Measurements from ENCODE around the gene NWD2. TPM values are rescaled to one million over a fixed set of nuclear protein-coding genes. Genes with fewer than 3 reads are reported as not detected.

The NWD2 gene
- total RNA-seq, 2 experiments from 2014 or later: not detected

DNA sequence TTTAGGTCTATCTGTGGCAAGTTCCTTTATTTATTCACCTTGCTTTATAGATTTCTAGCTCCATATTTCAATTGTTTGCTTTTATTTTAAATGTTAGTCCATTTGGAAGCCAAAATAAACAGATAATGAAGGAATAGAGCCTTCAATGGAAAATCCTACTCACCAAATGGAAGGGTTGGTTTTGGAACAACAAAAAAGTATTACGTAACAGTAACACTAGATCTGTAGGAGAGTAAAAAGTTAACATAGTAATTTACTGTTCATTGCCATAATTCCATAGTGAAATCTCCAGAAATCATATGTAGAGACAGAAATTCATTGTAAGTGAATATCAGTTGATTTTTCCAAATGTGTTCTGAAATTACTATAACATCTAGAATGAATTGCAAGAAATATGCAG is 34.6 kb downstream of the NWD2 start:
- H3K9me3 Mint-ChIP-seq: no peaks in the 10 kb centered on the region
- intact Hi-C loops (cut with DNase I, micrococcal nuclease): no loop called here
- ChIA-PET POLR2A (no interaction called here), CTCF (no interaction called here)
- no peak overlapping the region for H3K27ac Mint-ChIP-seq
- H3K4me3 Mint-ChIP-seq: no peak overlapping the region
- Histone ChIP-seq H3K4me1 (ENCODE audit: insufficient read depth, low read length) (no peaks in the 10 kb centered on the region), H3K27ac (ENCODE audit: low read depth in 1 of 2, low read length in 2 of 2) (no peak overlapping the region), H3K27me3 (ENCODE audit: control insufficient read depth in 1 of 2, insufficient read depth in 2 of 2, low read length in 2 of 2) (no peaks in the 10 kb centered on the region), H3K36me3 (ENCODE audit: insufficient read depth, low read length) (no peaks in the 10 kb centered on the region), H3K9me3 (ENCODE audit: control insufficient read depth in 1 of 2, insufficient read depth in 1 of 2, low read length in 2 of 2) (peaks cover 0 to 8% of the 10 kb centered on the region in 2 experiments), H3K4me3 (ENCODE audit: low read length) (no peak overlapping the region)
- no peak for DNase-seq
- no peak for ATAC-seq (ENCODE audit: poor library complexity)
- peaks cover 2% of the 10 kb centered on the region for H3K27me3 Mint-ChIP-seq
- no peaks in the 10 kb centered on the region for H3K4me1 Mint-ChIP-seq (ENCODE audit: low read depth)
- no peaks in the 10 kb centered on the region for H3K36me3 Mint-ChIP-seq (ENCODE audit: low read depth)
- TF ChIP-seq, protein P1, sequence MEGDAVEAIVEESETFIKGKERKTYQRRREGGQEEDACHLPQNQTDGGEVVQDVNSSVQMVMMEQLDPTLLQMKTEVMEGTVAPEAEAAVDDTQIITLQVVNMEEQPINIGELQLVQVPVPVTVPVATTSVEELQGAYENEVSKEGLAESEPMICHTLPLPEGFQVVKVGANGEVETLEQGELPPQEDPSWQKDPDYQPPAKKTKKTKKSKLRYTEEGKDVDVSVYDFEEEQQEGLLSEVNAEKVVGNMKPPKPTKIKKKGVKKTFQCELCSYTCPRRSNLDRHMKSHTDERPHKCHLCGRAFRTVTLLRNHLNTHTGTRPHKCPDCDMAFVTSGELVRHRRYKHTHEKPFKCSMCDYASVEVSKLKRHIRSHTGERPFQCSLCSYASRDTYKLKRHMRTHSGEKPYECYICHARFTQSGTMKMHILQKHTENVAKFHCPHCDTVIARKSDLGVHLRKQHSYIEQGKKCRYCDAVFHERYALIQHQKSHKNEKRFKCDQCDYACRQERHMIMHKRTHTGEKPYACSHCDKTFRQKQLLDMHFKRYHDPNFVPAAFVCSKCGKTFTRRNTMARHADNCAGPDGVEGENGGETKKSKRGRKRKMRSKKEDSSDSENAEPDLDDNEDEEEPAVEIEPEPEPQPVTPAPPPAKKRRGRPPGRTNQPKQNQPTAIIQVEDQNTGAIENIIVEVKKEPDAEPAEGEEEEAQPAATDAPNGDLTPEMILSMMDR (IDR thresholded peaks at IDR 0.05): no peak

DNA sequence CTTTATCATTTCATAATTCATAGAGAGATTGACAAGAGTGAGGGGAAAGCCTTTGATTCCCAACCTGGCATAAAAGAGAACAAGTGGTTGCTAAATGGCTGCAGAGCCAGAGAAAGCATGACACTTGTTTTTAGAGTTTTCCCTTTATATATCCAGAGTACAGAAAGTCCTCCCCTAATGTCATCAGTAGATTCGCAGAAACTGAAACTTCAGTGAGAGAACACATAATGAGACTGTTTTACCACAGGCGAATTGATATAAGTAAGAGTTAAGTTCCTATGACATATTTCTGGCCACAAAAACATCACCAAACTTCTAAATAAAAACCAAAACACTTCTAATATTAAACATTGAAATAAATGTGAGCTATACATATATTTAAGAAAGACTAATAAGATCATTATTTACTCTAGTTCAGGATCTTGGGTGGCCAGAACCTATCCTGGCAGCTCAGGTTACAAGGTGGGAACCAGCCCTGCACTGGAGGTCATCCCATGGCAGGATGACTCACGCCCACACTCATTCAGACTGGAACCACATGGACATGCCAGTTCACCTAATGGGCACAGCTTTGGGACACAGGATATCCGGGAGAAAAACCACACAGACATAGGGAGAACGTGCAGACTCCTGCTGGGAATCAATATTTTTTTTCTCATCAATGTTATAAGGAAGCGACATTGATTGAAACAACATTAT is 35.5 kb downstream of the NWD2 start:
- no peaks in the 10 kb centered on the region for H3K4me1 Mint-ChIP-seq (ENCODE audit: low read depth)
- no peak overlapping the region for H3K27ac ChIP-seq (ENCODE audit: low read depth in 1 of 2, low read length in 2 of 2)
- no peaks in the 10 kb centered on the region for H3K4me1 ChIP-seq (ENCODE audit: insufficient read depth, low read length)
- intact Hi-C loops (cut with DNase I, micrococcal nuclease): no loop called here
- POLR2A ChIA-PET: no interaction called here
- peaks cover 11% of the 10 kb centered on the region for H3K27me3 Mint-ChIP-seq
- H3K4me3 ChIP-seq (ENCODE audit: low read length): no peak overlapping the region
- H3K36me3 Mint-ChIP-seq (ENCODE audit: low read depth): no peaks in the 10 kb centered on the region
- peaks cover 0 to 2% of the 10 kb centered on the region in 2 experiments for H3K27me3 ChIP-seq (ENCODE audit: control insufficient read depth in 1 of 2, insufficient read depth in 2 of 2, low read length in 2 of 2)
- no peak for DNase-seq
- H3K9me3 Mint-ChIP-seq: no peaks in the 10 kb centered on the region
- no peak overlapping the region for H3K4me3 Mint-ChIP-seq
- CTCF ChIA-PET: no interaction called here
- TF ChIP-seq, protein P1 (IDR thresholded peaks at IDR 0.05): no peak
- H3K27ac Mint-ChIP-seq: no peak overlapping the region
- no peaks in the 10 kb centered on the region for H3K36me3 ChIP-seq (ENCODE audit: insufficient read depth, low read length)
- ATAC-seq (ENCODE audit: poor library complexity): no peak
- H3K9me3 ChIP-seq (ENCODE audit: control insufficient read depth in 1 of 2, insufficient read depth in 1 of 2, low read length in 2 of 2): peaks cover 0 to 8% of the 10 kb centered on the region in 2 experiments

DNA sequence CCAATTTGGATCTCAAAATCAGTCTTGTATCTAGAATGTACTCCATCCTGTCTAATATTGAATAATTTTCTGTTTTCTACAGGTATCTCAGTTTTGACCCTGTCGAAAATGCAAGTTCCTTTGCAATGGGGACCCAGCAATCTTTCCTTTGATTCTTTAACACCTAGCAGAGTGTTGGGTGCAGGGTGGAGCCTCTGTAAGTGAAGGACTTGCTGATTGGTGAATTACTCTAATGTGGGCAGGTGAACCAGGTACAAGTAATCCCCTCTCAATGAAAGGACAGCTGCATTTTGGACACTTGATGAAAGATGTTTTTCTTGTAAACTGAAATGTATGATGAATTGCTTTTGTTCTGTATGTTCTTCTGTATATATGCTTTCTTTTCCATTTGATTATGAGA is 54.9 kb downstream of the NWD2 start:
- H3K4me3 ChIP-seq (ENCODE audit: low read length): no peak overlapping the region
- ATAC-seq (ENCODE audit: poor library complexity) (no peak), DNase-seq (no peak)
- ChIA-PET CTCF (no interaction called here), POLR2A (no interaction called here)
- H3K36me3 ChIP-seq (ENCODE audit: insufficient read depth, low read length): no peaks in the 10 kb centered on the region
- no peak overlapping the region for H3K27ac ChIP-seq (ENCODE audit: low read depth in 1 of 2, low read length in 2 of 2)
- H3K9me3 ChIP-seq (ENCODE audit: control insufficient read depth in 1 of 2, insufficient read depth in 1 of 2, low read length in 2 of 2): no peaks in the 10 kb centered on the region
- H3K27ac Mint-ChIP-seq: no peak overlapping the region
- H3K27me3 ChIP-seq (ENCODE audit: control insufficient read depth in 1 of 2, insufficient read depth in 2 of 2, low read length in 2 of 2): no peaks in the 10 kb centered on the region
- H3K36me3 Mint-ChIP-seq (ENCODE audit: low read depth): no peaks in the 10 kb centered on the region
- peaks cover 2% of the 10 kb centered on the region for H3K9me3 Mint-ChIP-seq
- intact Hi-C loops (cut with DNase I, micrococcal nuclease): no loop called here
- TF ChIP-seq, protein P1 (IDR thresholded peaks at IDR 0.05): no peak
- peaks cover 11% of the 10 kb centered on the region for H3K27me3 Mint-ChIP-seq
- H3K4me1 ChIP-seq (ENCODE audit: insufficient read depth, low read length): no peaks in the 10 kb centered on the region
- H3K4me3 Mint-ChIP-seq: no peak overlapping the region
- H3K4me1 Mint-ChIP-seq (ENCODE audit: low read depth): no peaks in the 10 kb centered on the region

Data from CD4-positive, alpha-beta T cell (primary cell).